ENCODE measurements around the gene PRELP. TPM values are rescaled to one million over a fixed set of nuclear protein-coding genes. Genes with fewer than 3 reads are reported as not detected.

Gene PRELP
- total and polyA plus RNA-seq, 7 donors: 0.92 to 133 (median 45.7) TPM

DNA sequence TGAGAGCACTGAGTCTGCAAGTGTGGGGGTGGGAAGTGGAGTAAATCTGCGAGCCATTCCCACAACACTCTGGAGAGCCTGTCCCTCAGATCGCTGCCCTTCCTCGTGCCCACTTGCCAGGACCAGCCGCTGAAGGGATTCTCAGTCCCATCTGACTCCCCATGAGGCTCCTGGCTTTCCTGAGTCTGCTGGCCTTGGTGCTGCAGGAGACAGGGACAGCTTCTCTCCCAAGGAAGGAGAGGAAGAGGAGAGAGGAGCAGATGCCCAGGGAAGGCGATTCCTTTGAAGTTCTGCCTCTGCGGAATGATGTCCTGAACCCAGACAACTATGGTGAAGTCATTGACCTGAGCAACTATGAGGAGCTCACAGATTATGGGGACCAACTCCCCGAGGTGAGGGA lies 20.2 kb downstream of the PRELP start:
- no peaks in the 10 kb centered on the region for H3K36me3 ChIP-seq
- H3K27ac ChIP-seq: no peak overlapping the region
- WGBS, 2 donors: 79 to 83% methylated on average over 7 of the region's 7 CpGs
- TF ChIP-seq POLR2AphosphoS5 (IDR thresholded peaks at IDR 0.05) (no peak), EP300 (IDR thresholded peaks at IDR 0.05) (no peak), POLR2A (IDR thresholded peaks at IDR 0.05) (no peak)
- TF ChIP-seq, protein P1, sequence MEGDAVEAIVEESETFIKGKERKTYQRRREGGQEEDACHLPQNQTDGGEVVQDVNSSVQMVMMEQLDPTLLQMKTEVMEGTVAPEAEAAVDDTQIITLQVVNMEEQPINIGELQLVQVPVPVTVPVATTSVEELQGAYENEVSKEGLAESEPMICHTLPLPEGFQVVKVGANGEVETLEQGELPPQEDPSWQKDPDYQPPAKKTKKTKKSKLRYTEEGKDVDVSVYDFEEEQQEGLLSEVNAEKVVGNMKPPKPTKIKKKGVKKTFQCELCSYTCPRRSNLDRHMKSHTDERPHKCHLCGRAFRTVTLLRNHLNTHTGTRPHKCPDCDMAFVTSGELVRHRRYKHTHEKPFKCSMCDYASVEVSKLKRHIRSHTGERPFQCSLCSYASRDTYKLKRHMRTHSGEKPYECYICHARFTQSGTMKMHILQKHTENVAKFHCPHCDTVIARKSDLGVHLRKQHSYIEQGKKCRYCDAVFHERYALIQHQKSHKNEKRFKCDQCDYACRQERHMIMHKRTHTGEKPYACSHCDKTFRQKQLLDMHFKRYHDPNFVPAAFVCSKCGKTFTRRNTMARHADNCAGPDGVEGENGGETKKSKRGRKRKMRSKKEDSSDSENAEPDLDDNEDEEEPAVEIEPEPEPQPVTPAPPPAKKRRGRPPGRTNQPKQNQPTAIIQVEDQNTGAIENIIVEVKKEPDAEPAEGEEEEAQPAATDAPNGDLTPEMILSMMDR (IDR thresholded peaks at IDR 0.05): no peak
- DNase-seq: no peak
- peaks cover 0 to 10% (median 2%) of the 10 kb centered on the region in 4 donors for H3K4me1 ChIP-seq
- H3K9me3 ChIP-seq: no peaks in the 10 kb centered on the region
- no peaks in the 10 kb centered on the region for H3K27me3 ChIP-seq
- intact Hi-C loops (cut with DNase I): no loop called here
- no peak overlapping the region for H3K4me3 ChIP-seq

DNA sequence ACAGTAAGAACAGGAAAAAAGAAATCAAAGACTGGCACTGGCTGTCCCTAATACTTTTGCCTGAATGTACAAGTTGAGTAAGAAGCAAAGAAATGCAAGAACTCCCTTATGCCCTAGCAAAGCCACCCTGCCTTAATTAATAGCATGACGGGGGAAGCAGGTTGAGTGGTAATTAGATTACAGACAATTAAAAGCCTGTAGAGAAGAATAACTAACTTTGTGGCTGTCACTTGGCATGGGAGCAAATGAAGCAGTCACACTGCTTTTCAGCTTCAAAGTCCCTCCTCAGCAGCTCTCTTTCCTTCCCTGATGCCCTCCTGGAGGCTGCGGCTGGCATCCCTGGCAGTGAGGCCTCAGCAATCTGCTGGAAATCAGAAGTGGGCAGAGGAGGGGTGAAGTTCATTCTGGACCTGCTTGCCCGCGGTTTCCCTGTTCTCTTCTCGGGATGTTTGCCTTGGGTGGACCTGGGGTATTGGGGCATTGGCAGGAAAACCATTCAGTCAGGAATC lies 21.7 kb downstream of the PRELP start:
- no peak for DNase-seq
- H3K9me3 ChIP-seq: no peaks in the 10 kb centered on the region

DNA sequence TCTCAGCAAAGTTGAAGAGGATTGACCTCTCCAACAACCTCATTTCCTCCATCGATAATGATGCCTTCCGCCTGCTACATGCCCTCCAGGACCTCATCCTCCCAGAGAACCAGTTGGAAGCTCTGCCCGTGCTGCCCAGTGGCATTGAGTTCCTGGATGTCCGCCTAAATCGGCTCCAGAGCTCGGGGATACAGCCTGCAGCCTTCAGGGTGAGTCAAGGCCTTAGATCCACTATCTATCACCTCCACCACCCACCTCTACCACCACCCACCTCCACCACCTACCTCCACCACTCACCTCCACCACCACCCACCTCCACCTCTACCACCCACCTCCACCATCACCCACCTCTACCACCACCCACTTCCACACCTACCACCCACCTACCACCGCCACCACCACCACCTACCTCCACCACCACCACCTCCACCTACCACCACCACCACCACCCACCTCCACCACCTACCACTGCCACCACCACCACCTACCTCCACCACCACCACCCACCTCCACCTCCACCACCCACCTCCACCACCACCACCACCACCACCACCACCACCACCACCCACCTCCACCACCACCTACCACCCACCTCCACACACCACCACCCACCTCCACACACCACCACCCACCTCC lies 24.2 kb downstream of the PRELP start:
- no peaks in the 10 kb centered on the region for H3K9me3 ChIP-seq
- no peaks in the 10 kb centered on the region for H3K36me3 ChIP-seq
- no peak overlapping the region for H3K27ac ChIP-seq
- 94 to 95% methylated on average over 7 of the region's 7 CpGs for WGBS, 2 donors
- TF ChIP-seq POLR2A (IDR thresholded peaks at IDR 0.05) (no peak), EP300 (IDR thresholded peaks at IDR 0.05) (no peak), POLR2AphosphoS5 (IDR thresholded peaks at IDR 0.05) (no peak)
- TF ChIP-seq, protein P1 (IDR thresholded peaks at IDR 0.05): no peak
- intact Hi-C loops (cut with DNase I): loop anchor here (5.0 kb wide), 1 partner anchor 298 kb away; the partner anchor contains the start of genes ZBED6 and ZC3H11A
- no peak for DNase-seq
- no peaks in the 10 kb centered on the region for H3K27me3 ChIP-seq
- H3K4me1 ChIP-seq: peaks cover 3 to 32% (median 22%) of the 10 kb centered on the region in 4 donors
- no peak overlapping the region for H3K4me3 ChIP-seq

More for the DNA sequence above, 21.7 kb downstream of the PRELP start:
- Histone ChIP-seq H3K4me1 (peaks cover 3 to 14% (median 11%) of the 10 kb centered on the region in 4 donors), H3K27ac (no peak overlapping the region), H3K36me3 (no peaks in the 10 kb centered on the region), H3K4me3 (no peak overlapping the region), H3K27me3 (no peaks in the 10 kb centered on the region)
- WGBS, 2 donors: 48 to 87% methylated on average over 5 of the region's 5 CpGs
- intact Hi-C loops (cut with DNase I): no loop called here
- TF ChIP-seq POLR2A (IDR thresholded peaks at IDR 0.05) (no peak), EP300 (IDR thresholded peaks at IDR 0.05) (no peak), POLR2AphosphoS5 (IDR thresholded peaks at IDR 0.05) (no peak)
- TF ChIP-seq, protein P1 (IDR thresholded peaks at IDR 0.05): no peak

DNA sequence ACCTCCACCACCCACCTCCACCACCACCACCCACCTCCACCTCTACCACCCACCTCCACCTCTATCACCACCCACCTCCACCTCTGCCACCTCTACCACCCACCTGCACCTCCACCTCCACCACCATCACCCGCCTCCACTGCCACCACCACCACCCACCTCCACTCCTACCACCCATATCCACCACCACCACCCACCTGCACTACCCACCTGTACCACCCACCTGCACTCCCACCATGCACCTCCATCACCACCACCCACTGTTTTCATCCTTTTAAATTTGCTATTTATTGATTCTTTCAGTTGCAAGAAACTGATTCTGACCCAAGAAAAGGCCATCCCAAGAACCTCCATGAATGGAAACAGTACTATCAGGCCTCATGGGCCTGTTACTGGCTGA lies 24.7 kb downstream of the PRELP start:
- WGBS, 2 donors: 95 to 100% methylated on average over 1 of the region's 1 CpG
- intact Hi-C loops (cut with DNase I): loop anchor here (5.0 kb wide), 1 partner anchor 297 kb away; the partner anchor contains the start of genes ZBED6 and ZC3H11A
- TF ChIP-seq, protein P1 (IDR thresholded peaks at IDR 0.05): no peak
- TF ChIP-seq EP300 (IDR thresholded peaks at IDR 0.05) (no peak), POLR2A (IDR thresholded peaks at IDR 0.05) (no peak), POLR2AphosphoS5 (IDR thresholded peaks at IDR 0.05) (no peak)

More for the DNA sequence above, 24.7 kb downstream of the PRELP start:
- Histone ChIP-seq H3K36me3 (no peaks in the 10 kb centered on the region), H3K27ac (no peak overlapping the region), H3K4me1 (peaks cover 3 to 37% (median 27%) of the 10 kb centered on the region in 4 donors), H3K9me3 (no peaks in the 10 kb centered on the region), H3K27me3 (no peaks in the 10 kb centered on the region), H3K4me3 (no peak overlapping the region)
- DNase-seq: no peak

Measured in sigmoid colon (tissue), 7 donors.